A673 (cell line): ENCODE results near the gene RNF41.

Source experiments
- EZH2 ChIP-seq: fragments of 200-600 bp; sonication (generic); IDR thresholded peaks from 2 replicates; pipeline ENCODE4 v1.6.1; 2017; ENCODE audit warnings: borderline replicate concordance, low read depth, mild to moderate bottlenecking, mixed read lengths, antibody characterized with exemption, low read length; ENCODE audit not compliant: poor library complexity, severe bottlenecking
- TF ChIP-seq, protein P1 (sequence below): fragments of 300-800, 200-600 bp; sonication (generic); conservative IDR thresholded peaks from 2 replicates; pipeline ENCODE4 v1.5.1; 2017; ENCODE audit warnings: low read depth, mild to moderate bottlenecking, antibody characterized with exemption, low read length, moderate library complexity, mixed read lengths

DNA sequence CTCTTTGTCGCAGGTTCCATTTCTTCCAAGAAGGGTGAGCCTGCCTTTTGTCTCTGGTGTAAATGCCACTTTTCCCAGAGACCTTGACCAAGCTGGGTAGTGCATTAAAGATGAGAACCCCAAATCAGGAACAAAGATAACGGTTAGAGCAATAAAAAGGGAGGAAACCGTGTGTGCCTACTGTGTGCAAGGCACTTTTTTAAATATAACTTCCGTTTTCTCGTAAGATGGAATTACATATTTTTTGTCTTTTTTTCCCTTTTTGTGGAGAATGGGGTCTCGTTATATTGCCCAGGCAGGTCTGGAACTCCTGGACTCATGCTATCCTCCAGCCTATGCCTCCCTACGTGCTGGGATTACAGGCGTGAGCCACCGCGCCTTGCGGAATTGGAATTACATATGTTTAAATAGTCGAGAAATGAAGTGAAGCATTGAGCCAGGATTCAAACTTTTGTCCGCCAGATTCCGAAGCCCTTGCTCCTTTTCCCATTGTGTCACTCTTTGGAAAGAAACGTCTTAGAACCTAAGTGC lies 1.9 kb upstream of the RNF41 start:
- TF ChIP-seq, protein P1, sequence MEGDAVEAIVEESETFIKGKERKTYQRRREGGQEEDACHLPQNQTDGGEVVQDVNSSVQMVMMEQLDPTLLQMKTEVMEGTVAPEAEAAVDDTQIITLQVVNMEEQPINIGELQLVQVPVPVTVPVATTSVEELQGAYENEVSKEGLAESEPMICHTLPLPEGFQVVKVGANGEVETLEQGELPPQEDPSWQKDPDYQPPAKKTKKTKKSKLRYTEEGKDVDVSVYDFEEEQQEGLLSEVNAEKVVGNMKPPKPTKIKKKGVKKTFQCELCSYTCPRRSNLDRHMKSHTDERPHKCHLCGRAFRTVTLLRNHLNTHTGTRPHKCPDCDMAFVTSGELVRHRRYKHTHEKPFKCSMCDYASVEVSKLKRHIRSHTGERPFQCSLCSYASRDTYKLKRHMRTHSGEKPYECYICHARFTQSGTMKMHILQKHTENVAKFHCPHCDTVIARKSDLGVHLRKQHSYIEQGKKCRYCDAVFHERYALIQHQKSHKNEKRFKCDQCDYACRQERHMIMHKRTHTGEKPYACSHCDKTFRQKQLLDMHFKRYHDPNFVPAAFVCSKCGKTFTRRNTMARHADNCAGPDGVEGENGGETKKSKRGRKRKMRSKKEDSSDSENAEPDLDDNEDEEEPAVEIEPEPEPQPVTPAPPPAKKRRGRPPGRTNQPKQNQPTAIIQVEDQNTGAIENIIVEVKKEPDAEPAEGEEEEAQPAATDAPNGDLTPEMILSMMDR = no peak
- no peak for TF ChIP-seq EZH2
